Adrenal gland (tissue), 12 donors: ENCODE data around the gene RPL41. TPM values are rescaled to one million over a fixed set of nuclear protein-coding genes. Genes with fewer than 3 reads are reported as not detected.
A peak's percentile ranks its signal among the peaks of the same experiment; 100 is the strongest.
"Not testable (repeated sequence)": the region's sequence is repeated elsewhere in the genome, so short reads cannot be mapped to it uniquely, and the experiment has no call there.

ENCODE experiments used
- DNase-seq, 7 donors: peaks; one replicate each; pipeline ENCODE4 v3.0.0-alpha.2; 2019 to 2020
- H3K27ac ChIP-seq, 5 donors: fragments of 200-600 bp; sonication (generic) in 4 of 5; 1 replicate in 3 of 5; 2 replicates in 2 of 5; pipeline versions ENCODE4 v1.5.1 to v1.8.0; 2016 to 2020; ENCODE audit warnings: mild to moderate bottlenecking in 1 of 5
- H3K27me3 ChIP-seq: fragments of 200-600 bp; 2 replicates; pipeline ENCODE4 v1.8.0; 2021
- H3K36me3 ChIP-seq, 2 donors: fragments of 200-600 bp; replicated peaks in 1 of 2; 1 replicate in 1 of 2; 2 replicates in 1 of 2; pipeline versions ENCODE4 v1.5.1 to v1.8.0; 2018 to 2022
- H3K4me1 ChIP-seq, 2 donors: fragments of 200-600 bp; replicated peaks in 1 of 2; 1 replicate in 1 of 2; 2 replicates in 1 of 2; pipeline versions ENCODE4 v1.5.1 to v1.8.0; 2018 to 2021
- H3K4me3 ChIP-seq, 4 donors: fragments of 200-600 bp; sonication (generic) in 3 of 4; one replicate each; pipeline ENCODE4 v1.5.1; 2016 to 2018
- H3K9me3 ChIP-seq, 3 donors: fragments of 200-600 bp; sonication (generic) in 1 of 3; replicated peaks in 1 of 3; 1 replicate in 2 of 3; 2 replicates in 1 of 3; pipeline versions ENCODE4 v1.5.1 to v1.8.0; 2016 to 2021
- POLR2A ChIP-seq, 2 donors: fragments of 450-650 bp; IDR thresholded peaks; one replicate each; pipeline ENCODE4 v1.6.1; 2017; ENCODE audit warnings: antibody characterized with exemption in 2 of 2, mild to moderate bottlenecking in 2 of 2, moderate library complexity in 1 of 2
- WGBS, 4 donors: extraction: QIAGEN DNeasy Blood & Tissue Kit in 2 of 4; methylation state at CpG; one replicate each; pipeline versions ENCODE4 v1.1.5 to v1.1.7; 2013 to 2017; 5-methylcytosine and 5-hydroxymethylcytosine counted together
- intact Hi-C, 2 donors: fragments of 100-400 bp; cut with DNase I; formaldehyde crosslinking; loops; one replicate each; pipeline versions ENCODE4 v1.14.1 to v1.15.0; 2022 to 2023
- polyA plus RNA-seq, 3 donors: library from polyadenylated mRNA; stranded (reverse); fragments of 200-250 nt in 2 of 3; fragments of 350-450 nt in 1 of 3; fragmentation: Illumina TruSeq in 1 of 3; extraction: RNeasy Lipid Tissue Mini Kit (QIAGEN cat#74804) in 1 of 3; gene quantifications; one replicate each; pipeline ENCODE4 v1.2.3, GENCODE V29; 2013 to 2014
- total RNA-seq, 9 donors: library from RNA; depleted of rRNA in 4 of 9; stranded (reverse); fragments of >200 nt in 4 of 9; fragments of 120-200 nt in 1 of 9; fragmentation: NEBNext Ultra II Directional in 1 of 9; extraction: Animal tissue kit (Norgen Biotek cat#: 25700) in 1 of 9; gene quantifications; one replicate each; pipeline versions ENCODE4 v1.1.0 to v1.2.4, GENCODE V29; 2013 to 2023
- TF ChIP-seq, protein P1 (sequence below), 6 experiments: fragments of 450-650 bp in 4 of 6; fragments of 200-600 bp in 2 of 6; sonication (generic) in 1 of 6; IDR thresholded peaks; 1 replicate in 5 of 6; 2 replicates in 1 of 6; pipeline versions ENCODE4 v1.5.1 to v1.8.0; 2016 to 2021; ENCODE audit warnings: antibody characterized with exemption in 6 of 6, mild to moderate bottlenecking in 2 of 6, moderate library complexity in 1 of 6
- donor health status: healthy with polysubstance abuse.
- donor health status: Bipolar disorder and iron deficiency.
- donor health status: DM: yes; HTN: yes; CAD: no.
- donor health status: DM: no; HTN: no; CAD: no.
- donor health status: DM: no; HTN: no; CAD: no.
- donor health status: DM: yes; HTN: yes; CAD: no.

Gene RPL41
- total and polyA plus RNA-seq, 12 donors = 1,635 to 6,204 (median 3,125) TPM

DNA sequence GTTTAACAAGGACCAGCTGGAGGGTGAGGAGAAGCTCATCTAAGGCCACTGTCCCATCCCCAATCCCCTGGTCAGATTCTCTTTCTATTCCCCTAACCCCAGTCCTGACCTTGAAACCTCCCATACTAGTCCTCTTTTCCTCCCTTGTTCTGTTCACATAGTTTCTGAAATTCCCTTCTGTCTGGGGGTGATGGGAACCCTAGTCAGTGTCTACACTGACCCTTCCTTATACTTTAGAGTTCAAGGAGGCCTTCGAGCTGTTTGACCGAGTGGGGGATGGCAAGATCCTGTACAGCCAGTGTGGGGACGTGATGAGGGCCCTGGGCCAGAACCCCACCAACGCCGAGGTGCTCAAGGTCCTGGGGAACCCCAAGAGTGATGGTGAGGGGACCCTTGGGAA lies 38.4 kb downstream of the RPL41 start:
- Histone ChIP-seq H3K27ac (no peak overlapping the region), H3K9me3 (no peaks in the 10 kb centered on the region), H3K4me1 (peaks cover 21 to 33% of the 10 kb centered on the region in 2 donors), H3K27me3 (no peaks in the 10 kb centered on the region), H3K36me3 (peaks cover 0 to 5% of the 10 kb centered on the region in 2 donors), H3K4me3 (no peak overlapping the region)
- 89 to 96% (median 91%) methylated on average over 5 of the region's 5 CpGs for WGBS, 4 donors
- intact Hi-C loops = no loop called here
- no peak for TF ChIP-seq POLR2A (IDR thresholded peaks at IDR 0.05)
- TF ChIP-seq, protein P1, sequence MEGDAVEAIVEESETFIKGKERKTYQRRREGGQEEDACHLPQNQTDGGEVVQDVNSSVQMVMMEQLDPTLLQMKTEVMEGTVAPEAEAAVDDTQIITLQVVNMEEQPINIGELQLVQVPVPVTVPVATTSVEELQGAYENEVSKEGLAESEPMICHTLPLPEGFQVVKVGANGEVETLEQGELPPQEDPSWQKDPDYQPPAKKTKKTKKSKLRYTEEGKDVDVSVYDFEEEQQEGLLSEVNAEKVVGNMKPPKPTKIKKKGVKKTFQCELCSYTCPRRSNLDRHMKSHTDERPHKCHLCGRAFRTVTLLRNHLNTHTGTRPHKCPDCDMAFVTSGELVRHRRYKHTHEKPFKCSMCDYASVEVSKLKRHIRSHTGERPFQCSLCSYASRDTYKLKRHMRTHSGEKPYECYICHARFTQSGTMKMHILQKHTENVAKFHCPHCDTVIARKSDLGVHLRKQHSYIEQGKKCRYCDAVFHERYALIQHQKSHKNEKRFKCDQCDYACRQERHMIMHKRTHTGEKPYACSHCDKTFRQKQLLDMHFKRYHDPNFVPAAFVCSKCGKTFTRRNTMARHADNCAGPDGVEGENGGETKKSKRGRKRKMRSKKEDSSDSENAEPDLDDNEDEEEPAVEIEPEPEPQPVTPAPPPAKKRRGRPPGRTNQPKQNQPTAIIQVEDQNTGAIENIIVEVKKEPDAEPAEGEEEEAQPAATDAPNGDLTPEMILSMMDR (IDR thresholded peaks at IDR 0.05) = no peak
- no peak for DNase-seq

- H3K27ac ChIP-seq = no peak overlapping the region
- DNase-seq = no peak
- TF ChIP-seq, protein P1 (IDR thresholded peaks at IDR 0.05) = no peak
- no peak for TF ChIP-seq POLR2A (IDR thresholded peaks at IDR 0.05)
- H3K4me3 ChIP-seq = no peak overlapping the region
- no peaks in the 10 kb centered on the region for H3K9me3 ChIP-seq
- H3K4me1 ChIP-seq = peaks cover 26 to 39% of the 10 kb centered on the region in 2 donors
- no peaks in the 10 kb centered on the region for H3K27me3 ChIP-seq
- peaks cover 0 to 10% of the 10 kb centered on the region in 2 donors for H3K36me3 ChIP-seq
- intact Hi-C loops = no loop called here
- WGBS, 4 donors = 91 to 95% (median 95%) methylated on average over 11 of the region's 11 CpGs
Observed at GRCh38 chr12:56155256-56155845, 38.9 kb downstream of the RPL41 start.

DNA sequence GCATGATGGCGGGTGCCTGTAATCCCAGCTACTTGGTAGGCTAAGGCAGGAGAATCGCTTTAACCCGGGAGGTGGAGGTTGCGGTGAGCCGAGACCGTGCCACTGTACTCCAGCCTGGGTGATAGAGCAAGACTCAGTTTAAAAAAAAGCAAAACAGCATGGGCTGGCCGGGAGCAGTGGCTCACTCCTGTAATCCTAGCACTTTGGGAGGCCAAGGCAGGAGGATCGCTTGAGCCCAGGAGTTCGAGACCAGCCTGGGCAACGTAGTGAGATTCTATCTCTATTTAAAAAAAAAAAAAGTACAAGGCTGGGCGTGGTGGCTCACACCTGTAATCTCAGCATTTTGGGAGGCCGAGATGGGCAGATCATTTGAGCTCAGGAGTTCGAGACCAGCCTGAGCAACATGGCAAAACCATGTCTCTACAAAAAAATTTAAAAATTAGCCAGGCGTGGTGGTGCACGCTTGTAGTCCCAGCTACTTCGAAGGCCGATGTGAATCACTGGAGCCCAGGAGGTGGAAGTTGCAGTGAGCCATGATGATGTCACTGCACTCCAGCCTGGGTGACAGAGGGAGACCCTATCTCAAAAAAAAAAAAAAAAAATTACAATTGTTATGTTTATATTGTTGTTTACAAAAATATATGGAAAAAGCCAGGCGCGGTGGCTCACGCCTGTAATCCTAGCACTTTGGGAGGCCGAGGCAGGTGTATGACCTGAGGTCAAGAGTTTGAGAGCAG lies 40.2 kb downstream of the RPL41 start:
- H3K4me1 ChIP-seq = peaks cover 29 to 40% of the 10 kb centered on the region in 2 donors
- DNase-seq = peak in 2 of 7 donors; percentile 25 to 39
- H3K9me3 ChIP-seq, intact Hi-C loops, H3K27me3 ChIP-seq: not testable (repeated sequence)
- WGBS, 4 donors = 84 to 92% (median 89%) methylated on average over 21 of the region's 21 CpGs
- H3K27ac ChIP-seq = peak overlapping the region in 4 of 5 donors; percentile 94 to 98 (median 96)
- H3K36me3 ChIP-seq = peaks cover 0 to 23% of the 10 kb centered on the region in 2 donors
- peak overlapping the region in 2 of 4 donors; percentile 55 to 71 for H3K4me3 ChIP-seq

DNA sequence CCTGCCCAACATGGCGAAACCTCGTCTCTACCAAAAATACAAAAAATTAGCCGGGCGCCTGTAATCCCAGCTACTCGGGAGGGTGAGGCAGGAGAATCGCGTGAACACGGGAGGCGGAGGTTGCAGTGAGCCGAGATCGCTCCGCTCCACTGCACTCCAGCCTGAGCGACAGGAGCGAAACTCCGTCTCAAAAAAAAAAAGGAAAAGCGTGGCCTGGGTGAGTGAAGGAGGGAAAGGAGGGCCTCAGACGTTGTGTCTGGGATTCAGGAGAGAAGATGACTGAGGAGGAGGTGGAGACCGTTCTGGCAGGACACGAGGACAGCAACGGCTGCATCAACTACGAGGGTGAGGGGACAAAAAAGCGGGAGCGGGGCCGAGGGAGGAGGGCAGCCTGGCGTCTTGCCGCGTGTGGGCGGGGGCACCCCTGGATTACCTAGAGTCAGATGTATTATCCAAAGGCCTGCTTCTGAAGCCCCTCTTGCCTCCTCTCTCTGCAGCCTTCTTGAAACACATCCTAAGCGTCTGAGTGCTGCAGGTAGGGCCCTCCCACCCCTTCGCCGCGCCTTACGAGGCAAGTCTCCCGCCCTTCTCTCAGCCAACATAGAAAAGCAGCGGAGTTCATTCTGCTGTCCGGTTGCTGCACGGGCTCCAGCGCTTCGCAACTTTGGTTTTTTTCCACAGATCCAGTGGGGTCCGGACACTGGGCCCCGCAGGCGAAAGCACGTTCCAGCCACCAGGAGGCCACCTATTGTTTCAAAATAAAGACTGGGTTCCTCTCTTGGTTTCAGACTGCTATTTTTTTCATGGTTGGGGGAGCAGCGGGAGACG lies 41.0 kb downstream of the RPL41 start:
- Histone ChIP-seq H3K27ac (peak overlapping the region; percentile 34 to 98 (median 96)), H3K27me3 (no peaks in the 10 kb centered on the region), H3K4me3 (peak overlapping the region in 2 of 4 donors; percentile 55 to 71), H3K36me3 (peaks cover 0 to 31% of the 10 kb centered on the region in 2 donors), H3K9me3 (no peaks in the 10 kb centered on the region), H3K4me1 (peaks cover 29 to 37% of the 10 kb centered on the region in 2 donors)
- intact Hi-C loops = no loop called here
- TF ChIP-seq, protein P1 (IDR thresholded peaks at IDR 0.05) = peak; percentile 22 to 87 (median 66)
- TF ChIP-seq POLR2A (IDR thresholded peaks at IDR 0.05) = peak; percentile 6 to 30
- DNase-seq = peak; percentile 66 to 93 (median 84)
- WGBS, 4 donors = 5 to 8% (median 7%) methylated on average over 29 to 45 of the region's 45 CpGs
